Testis (tissue), 3 donors: ENCODE measurements around the gene SHROOM3. TPM values are rescaled to one million over a fixed set of nuclear protein-coding genes. Genes with fewer than 3 reads are reported as not detected.
A peak's percentile ranks its signal among the peaks of the same experiment; 100 is the strongest.

Experiments
- DNase-seq: peaks from one replicate; pipeline ENCODE4 v3.0.0-alpha.2; 2019
- H3K27ac ChIP-seq, 2 donors: fragments of 200-600 bp; sonication (generic); one replicate each; pipeline ENCODE4 v1.5.1; 2019
- H3K27me3 ChIP-seq: fragments of 200-600 bp; sonication (generic); one replicate; pipeline ENCODE4 v1.5.1; 2019
- H3K36me3 ChIP-seq: fragments of 200-600 bp; sonication (generic); one replicate; pipeline ENCODE4 v1.5.1; 2017; ENCODE audit warnings: low read depth; ENCODE audit errors: missing control alignments
- H3K4me1 ChIP-seq: fragments of 200-600 bp; sonication (generic); one replicate; pipeline ENCODE4 v1.5.1; 2019
- H3K4me3 ChIP-seq, 2 donors: fragments of 200-600 bp; sonication (generic); one replicate each; pipeline ENCODE4 v1.5.1; 2017 to 2019
- H3K9me3 ChIP-seq: fragments of 200-600 bp; sonication (generic); one replicate; pipeline ENCODE4 v1.5.1; 2017
- CTCF ChIP-seq, 3 experiments: fragments of 450-650 bp in 2 of 3; fragments of 200-600 bp in 1 of 3; sonication (generic) in 1 of 3; IDR thresholded peaks; one replicate each; pipeline ENCODE4 v1.5.1; 2016 to 2019; ENCODE audit warnings: antibody characterized with exemption in 3 of 3, mild to moderate bottlenecking in 2 of 3, moderate library complexity in 1 of 3
- POLR2A ChIP-seq: fragments of 450-650 bp; IDR thresholded peaks from one replicate; pipeline ENCODE4 v1.6.1; 2017; ENCODE audit warnings: antibody characterized with exemption, mild to moderate bottlenecking, moderate library complexity
- WGBS, 2 donors: methylation state at CpG; one replicate each; pipeline ENCODE4 v1.1.5; 2018; 5-methylcytosine and 5-hydroxymethylcytosine counted together
- intact Hi-C: fragments of 100-400 bp; cut with DNase I; formaldehyde crosslinking; loops from one replicate; pipeline ENCODE4 v1.15.1; 2023; ENCODE audit warnings: low total_unique reads
- polyA plus RNA-seq: library from polyadenylated mRNA; stranded (reverse); fragments of 350-450 nt; fragmentation: Illumina TruSeq; extraction: RNeasy Lipid Tissue Mini Kit (QIAGEN cat#74804); gene quantifications from one replicate; pipeline ENCODE4 v1.2.3, GENCODE V29; 2014; ENCODE audit warnings: low read depth, low replicate concordance; ENCODE audit not compliant: insufficient read depth
- total RNA-seq, 2 donors: library from RNA; depleted of rRNA; stranded (reverse); fragments of >200 nt; gene quantifications; one replicate each; pipeline ENCODE4 v1.2.3, GENCODE V29; 2016

Gene SHROOM3
- total and polyA plus RNA-seq, 3 donors from 2014 or later = 3.9 to 7.2 (median 6.4) TPM

GRCh38 chr4:76754439-76754838, 319.4 kb downstream of the SHROOM3 start:
- H3K36me3 ChIP-seq = no peaks in the 10 kb centered on the region
- no peak for DNase-seq
- TF ChIP-seq CTCF (IDR thresholded peaks at IDR 0.05) (no peak), POLR2A (no peak)
- intact Hi-C loops = no loop called here
- H3K4me1 ChIP-seq = peaks cover 8% of the 10 kb centered on the region
- H3K4me3 ChIP-seq = no peak overlapping the region
- WGBS, 2 donors = 94 to 98% methylated on average over 7 to 10 of the region's 10 CpGs
- H3K27ac ChIP-seq = no peak overlapping the region
- H3K9me3 ChIP-seq = no peaks in the 10 kb centered on the region
- no peaks in the 10 kb centered on the region for H3K27me3 ChIP-seq

GRCh38 chr4:76755756-76756155, 320.7 kb downstream of the SHROOM3 start:
- peaks cover 8% of the 10 kb centered on the region for H3K4me1 ChIP-seq
- DNase-seq = no peak
- H3K27me3 ChIP-seq = no peaks in the 10 kb centered on the region
- TF ChIP-seq POLR2A = no peak
- no peak for TF ChIP-seq CTCF (IDR thresholded peaks at IDR 0.05)
- H3K9me3 ChIP-seq = no peaks in the 10 kb centered on the region
- intact Hi-C loops = no loop called here
- no peaks in the 10 kb centered on the region for H3K36me3 ChIP-seq
- no peak overlapping the region for H3K4me3 ChIP-seq
- H3K27ac ChIP-seq = no peak overlapping the region

- no peaks in the 10 kb centered on the region for H3K36me3 ChIP-seq
- no peak for DNase-seq
- H3K4me1 ChIP-seq = peaks cover 8% of the 10 kb centered on the region
- no peak overlapping the region for H3K4me3 ChIP-seq
- H3K27me3 ChIP-seq = no peaks in the 10 kb centered on the region
- no peak overlapping the region for H3K27ac ChIP-seq
- TF ChIP-seq POLR2A (no peak), CTCF (IDR thresholded peaks at IDR 0.05) (no peak)
- intact Hi-C loops = no loop called here
- no peaks in the 10 kb centered on the region for H3K9me3 ChIP-seq
- WGBS, 2 donors = 100% methylated on average over 2 of the region's 2 CpGs
Measured at GRCh38 chr4:76756416-76756815, 321.4 kb downstream of the SHROOM3 start.

- no peak overlapping the region for H3K4me3 ChIP-seq
- intact Hi-C loops = no loop called here
- TF ChIP-seq CTCF (IDR thresholded peaks at IDR 0.05) (no peak), POLR2A (no peak)
- DNase-seq = no peak
- H3K4me1 ChIP-seq = peaks cover 8% of the 10 kb centered on the region
- no peaks in the 10 kb centered on the region for H3K27me3 ChIP-seq
- no peaks in the 10 kb centered on the region for H3K36me3 ChIP-seq
- no peak overlapping the region for H3K27ac ChIP-seq
- WGBS, 2 donors = 60 to 72% methylated on average over 9 of the region's 9 CpGs
- no peaks in the 10 kb centered on the region for H3K9me3 ChIP-seq
Measured at GRCh38 chr4:76757418-76757939, 322.4 kb downstream of the SHROOM3 start.

- Histone ChIP-seq H3K36me3 (no peaks in the 10 kb centered on the region), H3K27ac (no peak overlapping the region), H3K4me3 (no peak overlapping the region), H3K27me3 (no peaks in the 10 kb centered on the region), H3K4me1 (peaks cover 8% of the 10 kb centered on the region), H3K9me3 (no peaks in the 10 kb centered on the region)
- 34 to 37% methylated on average over 4 of the region's 4 CpGs for WGBS, 2 donors
- DNase-seq = peak; percentile 41
- intact Hi-C loops = no loop called here
- peak; percentile 41 to 76 (median 73) for TF ChIP-seq CTCF (IDR thresholded peaks at IDR 0.05)
- no peak for TF ChIP-seq POLR2A
Measured at GRCh38 chr4:76758290-76758882, 323.4 kb downstream of the SHROOM3 start.
